Gastroesophageal sphincter (tissue), 4 donors: ENCODE measurements around the gene GIMAP7. TPM values are rescaled to one million over a fixed set of nuclear protein-coding genes. Genes with fewer than 3 reads are reported as not detected.

Experiments
- ATAC-seq: fragments of 150-250 bp; one replicate; pipeline ENCODE4 v1.9.1; 2016; ENCODE audit warnings: mild to moderate bottlenecking, moderate library complexity
- H3K27ac ChIP-seq, 4 donors: fragments of 200-600 bp; sonication (generic) in 3 of 4; 1 replicate in 3 of 4; 2 replicates in 1 of 4; pipeline ENCODE4 v1.5.1; 2016 to 2019
- H3K27me3 ChIP-seq: fragments of 200-600 bp; sonication (generic); one replicate; pipeline ENCODE4 v1.5.1; 2019
- H3K36me3 ChIP-seq, 2 donors: fragments of 200-600 bp; sonication (generic); one replicate each; pipeline ENCODE4 v1.5.1; 2019; ENCODE audit warnings: control low read depth in 1 of 2
- H3K4me1 ChIP-seq, 3 donors: fragments of 200-600 bp; sonication (generic); 1 replicate in 2 of 3; 2 replicates in 1 of 3; pipeline ENCODE4 v1.5.1; 2016 to 2019; ENCODE audit warnings: control low read depth in 2 of 3
- H3K4me3 ChIP-seq, 2 donors: fragments of 200-600 bp; sonication (generic); one replicate each; pipeline ENCODE4 v1.5.1; 2019; ENCODE audit warnings: mild to moderate bottlenecking in 1 of 2, moderate library complexity in 1 of 2
- H3K9me3 ChIP-seq, 3 donors: fragments of 200-600 bp; sonication (generic); one replicate each; pipeline ENCODE4 v1.5.1; 2017 to 2019; ENCODE audit warnings: control low read depth in 2 of 3
- EP300 ChIP-seq: sonication (generic); formaldehyde crosslinking; IDR thresholded peaks from one replicate; pipeline ENCODE4 v1.6.1; 2017; ENCODE audit warnings: antibody characterized with exemption, mild to moderate bottlenecking
- POLR2A ChIP-seq, 2 donors: fragments of 450-650 bp; IDR thresholded peaks; one replicate each; pipeline ENCODE4 v1.6.1; 2017; ENCODE audit warnings: antibody characterized with exemption in 2 of 2, mild to moderate bottlenecking in 2 of 2, moderate library complexity in 1 of 2
- POLR2AphosphoS5 ChIP-seq: sonication (generic); formaldehyde crosslinking; IDR thresholded peaks from one replicate; pipeline ENCODE4 v1.6.1; 2017; ENCODE audit warnings: antibody characterized with exemption
- WGBS, 2 donors: methylation state at CpG; one replicate each; pipeline ENCODE4 v1.1.5; 2018; ENCODE audit warnings: low coverage in 1 of 2; 5-methylcytosine and 5-hydroxymethylcytosine counted together
- total RNA-seq, 4 donors: library from RNA; depleted of rRNA; stranded (reverse); fragments of >200 nt; gene quantifications; one replicate each; pipeline ENCODE4 v1.1.0, GENCODE V29; 2016
- TF ChIP-seq, protein P1 (sequence below), 4 experiments: fragments of 200-600 bp in 2 of 4; fragments of 450-650 bp in 2 of 4; sonication (generic) in 1 of 4; IDR thresholded peaks; one replicate each; pipeline ENCODE4 v1.5.1; 2017 to 2019; ENCODE audit warnings: antibody characterized with exemption in 4 of 4, mild to moderate bottlenecking in 2 of 4, moderate library complexity in 2 of 4

GIMAP7 gene
- total RNA-seq, 4 donors from 2014 or later = 5.1 to 30.0 (median 17.8) TPM

DNA sequence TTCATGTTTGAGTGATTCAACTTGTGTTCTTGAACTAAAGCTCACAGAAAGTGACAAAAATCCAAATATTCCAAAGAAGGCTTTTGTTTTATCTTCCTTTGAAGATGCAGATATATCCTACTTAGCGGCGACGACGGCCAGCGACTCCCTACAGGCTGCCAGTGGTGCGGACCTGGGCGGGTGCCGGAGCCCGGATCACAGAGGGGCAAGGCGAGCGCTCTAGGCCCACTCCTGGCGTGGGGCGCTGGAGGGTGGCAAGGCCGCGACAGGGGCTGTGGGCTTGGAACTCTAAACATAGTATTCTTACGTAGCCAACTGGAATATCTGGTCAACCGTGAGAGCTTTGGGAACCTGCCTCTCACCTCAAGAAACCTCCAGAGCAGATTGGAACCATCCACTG lies 914 bp upstream of the GIMAP7 start:
- Histone ChIP-seq H3K4me1 (no peaks in the 10 kb centered on the region), H3K4me3 (peak overlapping the region in 1 of 2 donors; percentile 49), H3K27ac (peak overlapping the region in 3 of 4 donors; percentile 50 to 73 (median 72)), H3K27me3 (no peaks in the 10 kb centered on the region), H3K36me3 (no peaks in the 10 kb centered on the region), H3K9me3 (peaks cover 0 to 6% (median 0%) of the 10 kb centered on the region in 3 donors)
- no peak for ATAC-seq
- TF ChIP-seq EP300 (no peak), POLR2A (IDR thresholded peaks at IDR 0.05) (no peak), POLR2AphosphoS5 (no peak)
- TF ChIP-seq, protein P1, sequence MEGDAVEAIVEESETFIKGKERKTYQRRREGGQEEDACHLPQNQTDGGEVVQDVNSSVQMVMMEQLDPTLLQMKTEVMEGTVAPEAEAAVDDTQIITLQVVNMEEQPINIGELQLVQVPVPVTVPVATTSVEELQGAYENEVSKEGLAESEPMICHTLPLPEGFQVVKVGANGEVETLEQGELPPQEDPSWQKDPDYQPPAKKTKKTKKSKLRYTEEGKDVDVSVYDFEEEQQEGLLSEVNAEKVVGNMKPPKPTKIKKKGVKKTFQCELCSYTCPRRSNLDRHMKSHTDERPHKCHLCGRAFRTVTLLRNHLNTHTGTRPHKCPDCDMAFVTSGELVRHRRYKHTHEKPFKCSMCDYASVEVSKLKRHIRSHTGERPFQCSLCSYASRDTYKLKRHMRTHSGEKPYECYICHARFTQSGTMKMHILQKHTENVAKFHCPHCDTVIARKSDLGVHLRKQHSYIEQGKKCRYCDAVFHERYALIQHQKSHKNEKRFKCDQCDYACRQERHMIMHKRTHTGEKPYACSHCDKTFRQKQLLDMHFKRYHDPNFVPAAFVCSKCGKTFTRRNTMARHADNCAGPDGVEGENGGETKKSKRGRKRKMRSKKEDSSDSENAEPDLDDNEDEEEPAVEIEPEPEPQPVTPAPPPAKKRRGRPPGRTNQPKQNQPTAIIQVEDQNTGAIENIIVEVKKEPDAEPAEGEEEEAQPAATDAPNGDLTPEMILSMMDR (IDR thresholded peaks at IDR 0.05) = no peak
- WGBS, 2 donors = 92% methylated on average over 7 of the region's 17 CpGs; no CpG with 5 or more reads in 1 of the 2 donors

DNA sequence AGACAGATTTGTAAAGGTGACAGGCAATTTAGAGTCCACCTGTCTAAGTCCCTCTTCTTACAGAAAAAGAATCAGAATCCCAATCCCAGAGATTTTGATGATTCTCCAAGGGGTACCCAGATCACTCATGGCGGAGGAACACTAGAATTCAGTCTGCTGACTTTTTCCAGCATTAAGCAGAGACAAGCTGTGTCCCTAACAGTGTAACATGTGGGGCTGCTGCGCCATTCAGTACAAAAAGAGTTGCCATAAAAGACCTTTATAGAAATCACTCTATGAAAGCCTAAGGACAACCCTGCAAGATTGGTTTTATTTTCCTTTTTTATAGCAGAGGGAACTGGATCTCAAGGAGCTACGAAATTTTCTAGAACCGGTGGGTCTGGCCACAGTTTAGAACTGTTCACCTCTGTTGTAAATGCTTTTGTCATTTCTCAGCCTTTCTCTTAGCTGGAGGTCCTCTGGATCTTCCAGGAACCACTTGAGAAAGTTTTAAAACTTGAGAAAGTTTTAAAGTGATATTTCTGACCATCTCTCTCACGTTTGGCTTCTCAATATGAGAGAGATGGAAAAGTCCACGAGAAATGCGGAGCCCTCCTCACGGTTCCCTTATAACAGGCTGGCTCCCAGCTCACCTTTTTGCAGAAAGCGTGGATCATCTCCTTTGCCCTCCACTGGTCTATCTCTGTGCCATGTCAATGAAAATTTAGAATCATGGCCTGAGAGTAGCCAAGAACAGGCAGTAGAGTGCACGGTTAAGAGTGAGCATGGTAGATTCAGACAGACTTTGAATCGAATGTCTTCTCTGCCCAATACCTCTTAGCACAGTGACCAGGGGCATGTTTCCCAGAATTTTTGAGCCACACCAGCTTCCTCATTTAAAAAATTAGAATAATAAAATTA lies 826 bp downstream of the GIMAP7 start:
- H3K36me3 ChIP-seq = peaks cover 0 to 4% of the 10 kb centered on the region in 2 donors
- no peak for ATAC-seq
- TF ChIP-seq POLR2A (IDR thresholded peaks at IDR 0.05) (no peak), EP300 (no peak), POLR2AphosphoS5 (no peak)
- TF ChIP-seq, protein P1 (IDR thresholded peaks at IDR 0.05) = no peak
- H3K9me3 ChIP-seq = peaks cover 0 to under 1% (median 0%) of the 10 kb centered on the region in 3 donors
- H3K27me3 ChIP-seq = no peaks in the 10 kb centered on the region
- peak overlapping the region; percentile 39 to 49 for H3K4me3 ChIP-seq
- H3K4me1 ChIP-seq = no peaks in the 10 kb centered on the region
- 49 to 66% methylated on average over 9 to 11 of the region's 11 CpGs for WGBS, 2 donors
- H3K27ac ChIP-seq = peak overlapping the region; percentile 29 to 73 (median 61)

DNA sequence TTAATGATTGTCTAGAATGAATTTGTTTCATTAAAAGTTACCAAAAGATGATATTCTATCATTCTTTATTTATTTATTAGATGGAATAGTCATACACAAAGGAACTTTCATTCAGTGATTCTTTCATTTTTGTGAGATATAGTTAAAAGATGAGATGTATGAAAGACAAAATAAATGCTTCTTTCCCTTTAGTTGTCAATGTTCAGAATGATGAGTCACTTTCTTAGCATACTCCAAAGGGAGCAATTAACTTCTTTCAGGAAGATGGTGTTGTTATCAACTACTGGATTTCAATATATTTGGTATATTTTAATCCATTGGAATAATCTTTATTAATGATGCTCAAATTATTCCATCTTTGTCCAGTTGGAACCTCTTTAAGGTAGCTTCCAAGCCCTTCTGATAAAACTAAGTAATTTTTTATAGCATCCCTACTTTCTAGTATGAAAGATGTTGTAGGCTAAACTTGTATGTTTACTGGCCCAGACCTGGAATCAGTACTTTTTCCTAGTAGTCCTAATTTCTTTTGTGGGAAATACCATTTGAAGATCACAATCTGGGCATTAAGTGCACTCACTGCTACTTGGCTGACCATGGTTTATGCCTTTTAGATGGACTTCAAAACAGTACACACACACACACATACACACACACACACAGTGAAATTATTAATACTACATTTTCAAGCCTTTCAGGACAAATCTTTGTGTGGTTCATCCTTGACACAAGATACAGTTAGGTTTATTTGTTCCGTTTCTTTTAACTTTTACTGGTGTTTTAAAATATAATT lies 2.5 kb downstream of the GIMAP7 start:
- peak overlapping the region in 2 of 4 donors; percentile 50 to 73 for H3K27ac ChIP-seq
- H3K4me1 ChIP-seq = no peaks in the 10 kb centered on the region
- H3K36me3 ChIP-seq = peaks cover 0 to 4% of the 10 kb centered on the region in 2 donors
- H3K4me3 ChIP-seq = peak overlapping the region; percentile 39 to 49
- no peak for ATAC-seq
- TF ChIP-seq, protein P1 (IDR thresholded peaks at IDR 0.05) = no peak
- TF ChIP-seq POLR2AphosphoS5 (no peak), EP300 (no peak), POLR2A (IDR thresholded peaks at IDR 0.05) (no peak)
- H3K9me3 ChIP-seq = no peaks in the 10 kb centered on the region
- no peaks in the 10 kb centered on the region for H3K27me3 ChIP-seq
- 57 to 58% methylated on average over 1 of the region's 1 CpG for whole genome bisulfite sequencing, 2 donors

DNA sequence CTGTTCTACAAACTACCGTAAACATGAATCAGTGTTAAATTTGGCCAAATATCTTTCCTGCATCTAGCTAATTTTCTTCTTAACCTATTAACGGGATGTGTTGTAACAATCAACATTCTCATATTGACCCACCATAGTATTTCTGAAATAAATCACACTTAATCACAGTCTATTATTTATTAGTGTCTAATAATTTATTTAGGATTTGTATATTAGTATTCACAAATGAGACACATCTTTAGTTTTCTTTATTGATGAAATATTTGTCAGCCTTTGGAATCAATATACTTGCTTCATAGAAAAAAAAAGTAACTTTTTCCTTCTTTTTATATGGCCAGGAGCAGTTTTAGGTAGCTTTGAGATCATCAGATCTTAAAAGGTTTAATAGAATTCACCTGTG lies 4.6 kb downstream of the GIMAP7 start:
- Histone ChIP-seq H3K4me1 (no peaks in the 10 kb centered on the region), H3K36me3 (peaks cover 0 to 4% of the 10 kb centered on the region in 2 donors), H3K4me3 (peak overlapping the region in 1 of 2 donors; percentile 49), H3K27me3 (no peaks in the 10 kb centered on the region), H3K9me3 (no peaks in the 10 kb centered on the region), H3K27ac (peak overlapping the region in 2 of 4 donors; percentile 28 to 73)
- 86 to 88% methylated on average over 2 of the region's 2 CpGs for WGBS, 2 donors
- no peak for TF ChIP-seq EP300
- TF ChIP-seq, protein P1 (IDR thresholded peaks at IDR 0.05) = no peak
- no peak for TF ChIP-seq POLR2AphosphoS5
- TF ChIP-seq POLR2A (IDR thresholded peaks at IDR 0.05) = no peak
- no peak for ATAC-seq
